CD4-positive, alpha-beta T cell treated with Interleukin-17A for 1 hour (primary cell): ENCODE data around the gene R3HDM1.

Experiments
- DNase-seq: peaks from one replicate; pipeline ENCODE4 v3.0.0-alpha.2; 2020

The R3HDM1 gene

DNA sequence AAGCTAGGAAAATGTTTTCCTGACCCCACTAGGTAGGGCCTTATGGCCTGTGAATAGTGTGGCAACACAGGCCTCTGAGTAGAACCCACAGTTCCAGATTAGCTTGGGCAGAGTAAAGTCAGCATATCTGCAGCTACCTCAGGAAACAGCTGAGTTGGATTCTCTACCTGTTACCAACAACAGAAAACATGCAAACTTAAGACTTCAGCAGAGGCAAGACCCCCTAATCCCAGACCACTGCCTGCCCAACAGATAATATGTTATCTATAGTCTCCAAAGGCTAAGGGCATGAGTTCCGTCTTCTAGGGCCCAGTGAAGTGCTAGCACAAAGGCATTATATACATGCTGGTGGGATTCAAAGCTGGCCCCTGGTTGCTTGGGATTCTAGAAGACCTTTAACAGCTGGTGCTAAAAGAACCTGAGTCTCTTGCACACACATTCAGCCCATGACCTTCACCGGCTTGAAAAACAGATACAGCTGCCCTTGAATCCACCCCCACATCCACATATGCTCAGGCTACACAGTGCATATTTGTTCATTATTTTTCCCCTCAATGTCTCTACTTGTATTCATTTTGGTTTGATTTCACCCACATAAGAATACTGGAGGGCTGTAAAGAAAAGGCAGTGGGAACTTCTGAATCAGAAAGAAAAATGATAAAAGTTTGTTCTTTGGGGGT, 196.9 kb downstream of the R3HDM1 start:
- DNase-seq, result no peak

DNA sequence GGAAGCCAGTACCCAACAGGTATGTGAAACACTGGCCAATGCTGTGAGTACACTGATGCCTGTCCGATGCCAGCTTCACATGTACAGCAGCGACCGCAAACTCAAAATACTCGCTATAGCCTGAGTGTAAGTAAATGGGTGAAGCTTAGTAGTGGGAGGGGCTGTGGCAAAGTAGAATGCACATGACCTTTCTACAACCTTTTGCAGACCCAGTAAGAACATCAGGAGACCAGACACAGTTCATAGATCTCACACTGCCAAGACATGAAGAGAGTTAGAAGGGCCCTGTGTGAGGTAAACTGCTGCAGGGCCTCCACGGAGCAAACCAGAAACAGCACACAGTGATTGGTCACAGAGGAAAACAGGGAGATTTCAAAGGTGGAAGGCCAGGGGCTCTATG, 201.3 kb downstream of the R3HDM1 start:
- DNase-seq, result no peak

DNA sequence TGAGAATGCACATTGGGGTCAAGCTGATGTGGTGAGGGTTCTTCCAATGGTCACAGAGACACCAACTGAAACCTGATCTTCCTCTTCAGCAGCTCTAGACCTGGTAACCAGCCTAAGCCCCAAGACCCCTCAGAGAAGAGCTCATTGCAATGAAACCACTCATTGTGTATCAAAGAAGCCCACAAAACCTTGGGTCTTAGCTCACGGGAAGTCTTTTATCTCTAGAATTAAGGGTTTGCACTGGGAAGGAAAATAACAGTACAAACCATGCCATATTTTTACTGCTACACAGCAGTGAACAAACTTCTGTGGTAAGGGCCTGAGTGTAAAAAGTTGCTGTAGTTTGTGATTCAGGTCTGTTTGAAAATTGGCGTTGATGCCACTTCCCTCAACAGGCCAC, 201.8 kb downstream of the R3HDM1 start:
- no peak for DNase-seq

DNA sequence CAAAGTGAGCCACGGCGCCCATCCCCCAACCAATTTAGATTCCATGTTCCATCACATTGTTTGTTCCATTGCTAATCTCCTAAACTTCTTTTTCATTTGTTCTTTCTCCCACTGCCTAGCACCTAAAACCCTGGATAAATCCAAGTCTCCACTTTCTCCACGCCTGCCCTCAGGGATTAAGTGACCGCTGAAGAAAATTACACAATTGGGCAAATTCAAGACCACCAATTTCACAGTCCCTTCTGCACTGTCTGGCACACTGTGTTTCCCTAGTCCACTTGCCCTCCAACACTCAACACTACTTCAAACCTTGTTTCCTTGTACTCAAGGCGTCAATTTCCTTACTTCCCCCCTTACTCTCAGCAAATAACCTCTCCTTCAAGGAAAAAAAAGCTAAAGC, 205.3 kb downstream of the R3HDM1 start:
- DNase-seq, result no peak

DNA sequence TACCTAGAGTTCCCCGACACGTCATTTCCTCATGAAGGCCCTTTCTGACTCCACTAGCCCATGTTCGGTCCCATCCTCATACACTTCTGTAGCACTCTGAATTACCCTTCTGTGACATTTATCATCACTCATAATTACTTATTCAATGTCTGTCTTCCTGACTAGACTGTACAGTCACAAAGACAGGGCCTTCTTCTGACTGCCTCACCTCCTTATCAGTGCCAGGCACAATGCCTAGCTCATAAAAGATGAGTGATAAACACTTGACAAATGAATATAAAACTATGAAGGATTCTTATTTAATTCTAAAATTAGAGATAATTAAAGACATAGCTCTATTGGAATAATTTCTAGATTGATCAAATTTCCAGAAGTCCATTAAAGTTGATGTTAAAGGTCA, 208.9 kb downstream of the R3HDM1 start:
- no peak for DNase-seq

DNA sequence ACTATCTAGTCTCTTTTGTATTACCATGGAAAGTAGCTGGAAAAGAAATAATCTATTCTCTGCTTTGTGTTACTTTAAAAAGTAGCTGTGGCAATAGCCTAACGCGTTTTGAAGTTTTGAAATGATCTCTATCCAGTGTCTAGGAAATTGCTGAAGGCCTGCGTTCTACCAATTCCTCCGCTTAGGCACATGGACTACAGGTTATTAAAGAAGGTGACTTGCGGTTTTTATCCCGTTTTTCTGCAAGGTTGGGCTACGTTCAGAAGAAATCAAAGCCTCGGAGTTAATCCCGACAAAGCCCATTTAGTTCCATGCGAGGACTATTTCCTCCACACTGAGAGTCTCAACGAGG, 209.7 kb downstream of the R3HDM1 start:
- no peak for DNase-seq

DNA sequence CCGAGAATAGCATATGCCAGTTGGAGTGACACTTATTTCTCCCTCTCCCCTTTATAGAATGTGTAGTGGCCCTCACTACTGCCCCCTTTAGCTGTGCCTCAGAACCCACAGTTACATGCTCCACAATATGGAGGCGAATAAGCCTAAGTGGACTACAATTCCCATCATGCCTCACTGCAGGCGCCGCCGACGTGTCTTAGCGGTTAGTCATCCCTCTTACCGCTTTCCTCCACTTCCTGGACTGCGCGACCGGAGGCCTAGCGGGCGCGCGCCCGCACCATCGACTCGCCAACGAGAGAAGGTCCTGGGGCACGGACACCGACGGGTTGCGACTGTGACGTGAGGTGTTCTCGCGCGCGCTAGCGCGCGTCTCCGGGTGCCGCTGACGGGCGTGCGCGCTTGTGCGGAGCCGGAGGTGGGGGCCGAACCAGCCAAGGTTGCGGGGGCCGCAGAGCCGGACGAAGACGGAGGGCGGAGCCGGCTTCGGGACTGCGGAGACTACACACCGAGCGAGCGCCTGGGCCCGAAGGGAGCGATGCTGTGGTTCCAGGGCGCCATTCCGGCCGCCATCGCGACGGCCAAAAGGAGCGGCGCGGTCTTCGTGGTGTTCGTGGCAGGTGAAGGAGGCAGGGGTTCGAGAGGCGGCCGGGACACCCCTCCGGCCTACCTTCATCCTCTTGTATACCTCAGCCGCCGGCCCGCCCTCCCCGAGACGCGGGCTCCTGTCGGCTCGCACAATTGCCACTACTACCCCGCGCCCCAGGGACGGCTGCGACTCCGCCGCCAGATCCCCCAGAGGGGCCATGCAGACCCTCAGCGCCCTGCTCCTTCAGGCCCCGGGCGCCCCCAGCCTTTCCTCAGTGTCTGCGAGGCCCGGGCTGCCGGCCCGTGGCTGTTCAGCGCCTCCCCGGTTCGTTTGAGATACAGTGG, 210.4 kb downstream of the R3HDM1 start, which contains the start of gene UBXN4:
UBXN4 (plus strand) TSS at position 461 of the 930 bp plus-strand sequence; CDS start at position 536, 75 bp downstream.
- DNase-seq, result peak; percentile 98

DNA sequence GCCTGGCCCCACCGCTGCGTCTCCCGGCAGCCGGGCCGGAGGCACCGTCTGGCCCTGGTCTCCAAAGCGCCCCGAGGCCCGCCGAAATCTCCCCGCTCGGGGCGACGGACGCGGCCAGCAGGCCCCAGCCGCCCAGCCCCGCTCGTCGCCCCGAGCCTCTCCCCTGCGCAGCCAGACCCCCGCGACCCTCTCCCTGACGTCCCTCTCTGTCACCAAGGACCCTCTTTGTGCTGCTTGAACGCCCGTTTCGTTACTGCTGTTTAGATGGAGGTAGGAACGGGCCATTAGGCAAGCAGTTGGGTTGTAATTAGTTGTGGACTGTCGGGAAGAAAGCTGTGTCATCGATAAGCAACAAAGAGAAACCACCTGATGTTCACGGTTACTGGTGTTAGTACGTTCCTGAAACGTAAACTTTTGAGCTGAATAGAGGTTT, 211.1 kb downstream of the R3HDM1 start:
- peak; percentile 71 for DNase-seq

DNA sequence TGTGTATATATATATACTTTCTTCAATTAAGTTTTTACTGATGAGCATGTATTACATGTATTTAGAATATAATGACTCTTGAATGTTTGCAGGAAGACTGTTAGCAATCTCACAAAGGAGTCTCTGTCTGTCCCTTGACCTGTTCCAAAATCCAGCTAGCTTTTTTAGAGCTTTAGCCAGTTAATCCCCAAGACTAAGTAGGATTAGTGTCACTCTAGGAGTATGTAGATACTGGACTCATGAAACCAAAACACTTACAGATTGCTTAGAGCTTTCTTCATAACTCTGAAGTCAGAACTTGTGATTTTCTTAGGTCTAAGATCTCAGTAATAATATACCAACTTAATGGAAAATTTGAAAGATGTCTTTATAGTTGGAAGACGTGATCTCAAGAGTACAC, 212.6 kb downstream of the R3HDM1 start:
- no peak for DNase-seq

DNA sequence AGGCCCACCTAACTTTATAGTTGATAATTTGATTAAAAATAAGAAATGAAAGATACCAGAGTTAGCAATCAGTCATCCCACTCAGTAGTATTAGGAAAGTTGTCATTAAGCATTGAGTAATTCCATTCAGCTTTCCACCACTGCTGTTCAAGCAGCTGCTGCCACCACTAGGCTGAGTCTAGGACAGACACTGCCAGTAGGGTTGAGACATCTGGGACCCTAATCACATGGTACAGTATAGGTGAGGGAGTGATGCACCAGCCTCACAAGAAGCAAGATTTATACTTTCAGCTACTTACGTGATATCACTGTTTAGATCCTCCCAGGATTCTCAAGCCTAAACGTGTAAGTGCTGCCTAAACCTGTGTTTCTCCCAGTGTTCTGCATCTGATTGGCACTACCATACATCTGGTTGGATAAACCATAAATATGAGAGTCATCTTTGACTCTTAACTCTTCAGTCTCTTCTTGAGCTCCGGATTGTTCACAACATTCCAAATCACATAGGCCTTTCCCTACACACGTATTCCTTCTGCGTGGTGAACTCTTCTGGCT, 213.6 kb downstream of the R3HDM1 start:
- DNase-seq, result peak; percentile 46

DNA sequence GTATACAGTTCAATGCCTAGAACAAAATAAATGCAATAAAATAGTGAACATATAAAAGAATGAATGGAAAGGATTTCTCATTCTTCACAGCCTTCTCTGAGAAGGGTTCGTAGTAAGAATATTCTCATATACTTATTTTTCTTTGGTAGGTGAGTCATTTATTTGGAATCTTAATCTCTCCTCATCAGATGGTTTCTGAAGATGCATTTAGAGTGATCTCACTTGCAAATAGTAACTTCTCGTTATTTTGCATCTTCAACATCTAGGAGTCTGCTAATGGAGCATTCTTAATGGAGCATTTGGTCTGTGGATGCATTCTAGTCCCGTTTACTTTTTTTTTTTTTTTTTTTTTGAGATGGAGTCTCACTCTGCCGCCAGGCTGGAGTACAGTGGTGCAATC, 214.3 kb downstream of the R3HDM1 start:
- DNase-seq, result no peak

DNA sequence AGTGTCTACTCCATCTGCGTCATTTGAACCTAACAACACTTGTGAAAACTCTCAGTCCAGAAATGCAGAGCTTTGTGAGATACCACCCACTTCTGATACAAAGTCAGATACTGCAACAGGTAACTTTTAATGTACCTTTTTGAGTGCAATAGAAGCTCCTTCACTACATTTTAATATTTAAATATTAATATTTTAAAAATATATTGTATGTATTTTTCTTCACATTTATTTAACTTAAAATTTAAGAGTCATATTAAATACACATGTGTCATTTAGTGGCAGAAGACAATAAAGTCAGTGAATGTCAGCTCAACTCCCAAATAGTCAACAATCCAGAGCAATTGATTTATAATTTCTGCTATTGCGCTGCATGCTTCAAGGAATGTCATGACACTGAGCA, 224.3 kb downstream of the R3HDM1 start:
- no peak for DNase-seq

DNA sequence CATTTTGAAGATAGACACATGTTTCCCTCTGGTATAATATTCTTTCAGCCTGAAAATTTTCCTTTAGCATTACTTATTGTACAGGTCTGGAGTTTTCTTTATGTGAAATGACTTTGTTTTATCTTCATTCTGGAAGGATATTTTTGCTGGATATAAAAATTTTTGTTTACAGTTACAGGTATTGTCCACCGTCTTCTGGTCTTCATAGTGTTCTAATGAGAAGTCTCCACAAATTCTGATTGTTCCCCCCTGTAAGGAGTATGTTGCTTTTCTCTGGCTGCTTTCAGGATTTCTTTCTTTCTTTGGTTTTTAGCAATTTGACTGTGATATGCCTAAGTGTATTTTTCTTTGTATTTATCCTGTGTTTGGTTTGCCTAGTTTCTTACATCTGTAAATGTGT, 225.4 kb downstream of the R3HDM1 start:
- no peak for DNase-seq

DNA sequence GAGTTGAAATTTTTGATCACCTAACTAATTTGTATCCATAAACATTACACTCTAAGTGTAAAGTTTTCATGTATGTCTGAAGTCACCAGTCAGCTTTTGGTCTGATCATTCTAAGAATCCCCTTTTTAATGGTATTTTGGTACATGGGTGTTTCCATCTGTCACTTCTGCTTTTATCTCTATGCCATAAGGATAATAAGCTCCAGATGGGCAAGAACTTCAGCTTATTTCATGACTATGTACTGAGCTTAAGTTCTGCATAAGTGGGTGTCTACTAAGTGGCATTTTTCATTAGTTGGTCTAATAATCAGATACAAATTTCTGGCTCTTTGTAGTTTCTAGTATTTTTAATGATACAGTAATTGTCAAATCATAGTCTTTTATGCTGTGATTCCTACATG, 230.7 kb downstream of the R3HDM1 start:
- no peak for DNase-seq

DNA sequence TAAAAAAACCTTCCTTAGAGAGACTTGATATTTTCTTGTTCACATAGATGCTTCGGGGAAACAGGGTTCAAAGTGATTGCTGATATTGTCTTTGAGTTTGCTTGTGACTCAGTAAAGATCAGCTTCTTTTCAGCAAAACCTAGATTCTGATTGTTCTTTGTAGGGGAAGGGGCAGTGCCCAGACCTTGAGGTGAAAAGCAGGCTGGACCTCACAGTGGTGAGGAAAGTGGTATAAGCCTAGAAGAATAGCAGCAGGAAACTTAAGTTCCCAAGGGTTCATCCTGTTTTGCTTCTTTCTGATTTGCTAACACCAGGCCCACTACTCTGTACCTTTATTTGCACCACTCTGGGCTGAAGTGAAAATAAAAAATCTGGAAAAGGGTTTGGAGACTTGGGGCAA, 231.2 kb downstream of the R3HDM1 start:
- no peak for DNase-seq

DNA sequence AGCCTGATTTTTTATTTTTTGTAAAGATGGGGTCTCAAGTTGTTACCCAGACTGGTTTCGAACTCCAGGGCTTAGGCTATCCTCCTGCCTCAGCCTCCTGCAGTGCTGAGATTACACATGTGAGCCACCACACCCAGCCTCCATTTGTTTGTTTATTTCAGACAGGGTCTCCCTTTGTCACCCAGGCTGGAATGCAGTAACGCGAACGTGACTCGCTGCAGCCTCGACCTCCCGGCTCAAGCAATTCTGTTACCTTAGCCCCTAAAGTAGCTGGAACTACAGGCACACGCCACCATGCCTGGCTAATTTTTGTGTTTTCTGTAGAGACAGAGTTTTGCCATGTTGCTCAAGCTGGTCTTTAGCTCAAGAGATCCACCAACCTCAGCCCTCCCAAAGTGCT, 237.6 kb downstream of the R3HDM1 start:
- DNase-seq, result no peak

DNA sequence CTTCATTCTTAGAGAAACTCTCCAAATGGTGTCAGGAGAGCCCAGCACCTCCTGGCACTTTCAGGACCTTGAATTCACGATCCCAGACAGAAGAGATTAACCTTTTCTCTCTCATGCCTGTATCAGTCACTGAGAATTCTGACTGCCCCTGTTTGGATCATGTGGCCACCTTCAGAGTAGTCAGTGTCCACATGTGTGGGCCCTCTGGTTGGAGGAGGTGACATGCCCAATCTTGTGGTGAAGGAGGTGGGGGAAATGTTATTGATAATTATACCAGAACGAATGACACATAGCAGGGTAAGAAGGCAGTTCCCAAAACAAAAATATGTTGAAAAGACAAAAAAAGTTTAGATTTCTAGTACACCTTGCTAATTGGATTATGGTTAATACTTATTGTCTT, 242.0 kb downstream of the R3HDM1 start:
- no peak for DNase-seq

DNA sequence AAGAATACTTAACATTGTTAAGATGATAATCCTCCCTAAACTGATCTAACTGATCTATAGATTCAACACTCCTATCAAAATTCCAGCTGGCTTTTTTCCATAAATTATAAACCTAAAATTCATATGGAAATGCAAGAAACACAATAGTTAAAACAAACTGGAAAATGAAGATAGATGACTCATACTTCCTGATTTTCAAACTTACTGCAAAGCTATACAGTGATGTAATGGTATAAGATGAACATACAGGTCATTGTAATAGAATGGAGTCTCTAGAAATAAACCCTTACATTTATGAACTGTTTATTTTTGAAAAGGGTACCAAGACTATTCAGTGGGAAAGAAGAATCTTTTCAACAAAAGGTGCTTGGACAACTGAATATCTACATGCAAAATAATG, 242.6 kb downstream of the R3HDM1 start:
- DNase-seq, result no peak
